ENCODE data around the gene ALPP. TPM values are rescaled to one million over a fixed set of nuclear protein-coding genes. Genes with fewer than 3 reads are reported as not detected.
"Not testable (repeated sequence)": the region's sequence is repeated elsewhere in the genome, so short reads cannot be mapped to it uniquely, and the experiment has no call there.

ALPP gene
- total and polyA plus RNA-seq, 2 donors (not counting 3 experiments of a cell fraction or from before 2014, with no cell fraction given): not detected

DNA sequence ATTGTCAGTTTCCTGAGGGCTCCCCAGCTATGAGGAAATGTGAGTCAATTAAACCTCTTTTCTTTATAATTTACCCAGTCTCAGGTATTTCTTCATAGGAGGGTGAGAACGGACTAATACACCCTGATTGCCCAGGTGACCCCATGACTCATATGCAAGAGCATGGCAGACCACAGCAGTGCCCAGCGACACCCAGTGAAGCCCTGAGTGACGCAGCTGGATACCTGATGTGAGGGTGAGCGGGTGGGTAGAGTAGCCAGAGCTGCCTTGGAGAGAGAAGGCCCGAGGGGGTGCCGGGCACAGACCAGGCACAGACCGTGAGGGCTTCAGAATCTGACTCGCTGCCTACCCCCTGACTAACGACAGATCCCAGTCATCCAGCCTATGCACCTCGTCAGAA, 43.5 kb downstream of the ALPP start:
- no peak overlapping the region for H3K4me2 ChIP-seq (ENCODE audit: insufficient read depth, low read length)
- no TSS peak for BruUV-seq (replicated peaks)
- CTCF ChIA-PET: no interaction called here

DNA sequence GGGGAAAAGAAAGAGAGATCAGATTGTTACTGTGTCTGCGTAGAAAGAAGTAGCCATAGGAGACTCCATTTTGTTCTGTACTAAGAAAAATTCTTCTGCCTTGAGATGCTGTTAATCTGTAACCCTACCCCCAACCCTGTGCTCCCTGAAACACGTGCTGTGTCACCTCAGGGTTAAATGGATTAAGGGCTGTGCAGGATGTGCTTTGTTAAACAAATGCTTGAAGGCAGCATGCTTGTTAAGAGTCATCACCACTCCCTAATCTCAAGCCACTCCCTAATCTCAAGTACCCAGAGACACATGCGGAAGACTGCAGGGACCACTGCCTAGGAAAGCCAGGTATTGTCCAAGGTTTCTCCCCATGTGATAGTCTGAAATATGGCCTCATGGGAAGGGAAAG, 44.4 kb downstream of the ALPP start:
- FAIRE-seq; intact Hi-C loops (cut with micrococcal nuclease); H3K4me1 ChIP-seq (ENCODE audit: control insufficient read depth, extremely low read depth, insufficient read depth, low read length); H3K9ac ChIP-seq (replicated peaks; ENCODE audit: extremely low read depth, insufficient read depth, low read length); H3K9me1 ChIP-seq (replicated peaks; ENCODE audit: control insufficient read depth, extremely low read depth, insufficient read depth, low read length); DNase-seq (ENCODE audit: low read depth, low spot score); BruUV-seq (replicated peaks); H3K79me2 ChIP-seq (ENCODE audit: control insufficient read depth, insufficient read depth, low read length); H3K36me3 ChIP-seq (ENCODE audit: control insufficient read depth in 2 of 2, extremely low read depth in 1 of 2, insufficient read depth in 2 of 2, low read length in 2 of 2); H3K4me2 ChIP-seq (ENCODE audit: insufficient read depth, low read length); H2AFZ ChIP-seq (ENCODE audit: low read depth, low read length); CTCF ChIA-PET; H4K20me1 ChIP-seq (replicated peaks; ENCODE audit: control insufficient read depth, extremely low read depth, insufficient read depth, low read length); H3K4me3 ChIP-seq (replicated peaks in 1 of 3; ENCODE audit: insufficient read depth in 1 of 3, low read depth in 1 of 3, low read length in 3 of 3); dilution Hi-C loops (cut with MboI; ENCODE audit: extremely low pct_ligation_motif_present, low sequenced_read_pairs); POLR2A ChIA-PET; H3K9me3 ChIP-seq (replicated peaks; ENCODE audit: control insufficient read depth, insufficient read depth, low read length); H3K27ac ChIP-seq (ENCODE audit: insufficient read depth, low read depth, low read length): not testable (repeated sequence)
- peaks cover 46 to 68% of the 10 kb centered on the region in 2 experiments for H3K27me3 ChIP-seq (ENCODE audit: control insufficient read depth in 2 of 2, insufficient read depth in 2 of 2, low read length in 2 of 2)

More for the DNA sequence above, 43.5 kb downstream of the ALPP start:
- H3K9ac ChIP-seq (replicated peaks; ENCODE audit: extremely low read depth, insufficient read depth, low read length): no peak overlapping the region
- no peak overlapping the region for H2AFZ ChIP-seq (ENCODE audit: low read depth, low read length)
- TF ChIP-seq JUN (IDR thresholded peaks at IDR 0.05; ENCODE audit: borderline replicate concordance, insufficient read depth, insufficient read length, low read depth): no peak
- TF ChIP-seq FOS (IDR thresholded peaks at IDR 0.05; ENCODE audit: borderline replicate concordance, insufficient read depth, low read length): no peak
- no peak for TF ChIP-seq EZH2 (IDR thresholded peaks at IDR 0.05; ENCODE audit: borderline replicate concordance, low read depth, low read length, severe bottlenecking)
- TF ChIP-seq GATA2 (IDR thresholded peaks at IDR 0.05; ENCODE audit: insufficient read depth, insufficient read length, low read depth, low read length): no peak
- no peak overlapping the region for H3K27ac ChIP-seq (ENCODE audit: insufficient read depth, low read depth, low read length)
- peaks cover 53 to 72% of the 10 kb centered on the region in 2 experiments for H3K27me3 ChIP-seq (ENCODE audit: control insufficient read depth in 2 of 2, insufficient read depth in 2 of 2, low read length in 2 of 2)
- H3K4me1 ChIP-seq (ENCODE audit: control insufficient read depth, extremely low read depth, insufficient read depth, low read length): no peaks in the 10 kb centered on the region
- H4K20me1 ChIP-seq (replicated peaks; ENCODE audit: control insufficient read depth, extremely low read depth, insufficient read depth, low read length): no peaks in the 10 kb centered on the region
- no peak for FAIRE-seq
- dilution Hi-C loops (cut with MboI; ENCODE audit: extremely low pct_ligation_motif_present, low sequenced_read_pairs): no loop called here
- no peak overlapping the region for H3K4me3 ChIP-seq (replicated peaks in 1 of 3; ENCODE audit: insufficient read depth in 1 of 3, low read depth in 1 of 3, low read length in 3 of 3)
- POLR2A ChIA-PET: no interaction called here
- H3K9me1 ChIP-seq (replicated peaks; ENCODE audit: control insufficient read depth, extremely low read depth, insufficient read depth, low read length): no peaks in the 10 kb centered on the region
- intact Hi-C loops (cut with micrococcal nuclease): no loop called here
- H3K79me2 ChIP-seq (ENCODE audit: control insufficient read depth, insufficient read depth, low read length): no peaks in the 10 kb centered on the region
- no peaks in the 10 kb centered on the region for H3K36me3 ChIP-seq (ENCODE audit: control insufficient read depth in 2 of 2, extremely low read depth in 1 of 2, insufficient read depth in 2 of 2, low read length in 2 of 2)
- no peak for DNase-seq (ENCODE audit: low read depth, low spot score)
- H3K9me3 ChIP-seq (replicated peaks; ENCODE audit: control insufficient read depth, insufficient read depth, low read length): no peaks in the 10 kb centered on the region

DNA sequence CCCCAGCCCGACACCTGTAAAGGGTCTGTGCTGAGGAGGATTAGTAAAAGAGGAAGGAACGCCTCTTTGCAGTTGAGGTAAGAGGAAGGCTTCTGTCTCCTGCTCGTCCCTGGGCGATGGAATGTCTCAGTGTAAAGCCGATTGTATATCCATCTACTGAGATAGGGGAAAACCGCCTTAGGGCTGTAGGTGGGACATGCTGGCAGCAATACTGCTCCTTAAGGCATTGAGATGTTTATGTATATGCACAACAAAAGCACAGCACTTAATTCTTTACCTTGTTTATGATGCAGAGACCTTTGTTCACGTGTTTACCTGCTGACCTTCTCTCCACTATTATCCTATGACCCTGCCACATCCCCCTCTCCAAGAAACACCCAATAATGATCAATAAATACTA, 44.9 kb downstream of the ALPP start:
- H4K20me1 ChIP-seq (replicated peaks; ENCODE audit: control insufficient read depth, extremely low read depth, insufficient read depth, low read length); H3K27ac ChIP-seq (ENCODE audit: insufficient read depth, low read depth, low read length); intact Hi-C loops (cut with micrococcal nuclease); H3K4me2 ChIP-seq (ENCODE audit: insufficient read depth, low read length); H3K4me3 ChIP-seq (replicated peaks in 1 of 3; ENCODE audit: insufficient read depth in 1 of 3, low read depth in 1 of 3, low read length in 3 of 3); FAIRE-seq; H3K36me3 ChIP-seq (ENCODE audit: control insufficient read depth in 2 of 2, extremely low read depth in 1 of 2, insufficient read depth in 2 of 2, low read length in 2 of 2); CTCF ChIA-PET; H3K79me2 ChIP-seq (ENCODE audit: control insufficient read depth, insufficient read depth, low read length); H3K9me1 ChIP-seq (replicated peaks; ENCODE audit: control insufficient read depth, extremely low read depth, insufficient read depth, low read length); H2AFZ ChIP-seq (ENCODE audit: low read depth, low read length); dilution Hi-C loops (cut with MboI; ENCODE audit: extremely low pct_ligation_motif_present, low sequenced_read_pairs); BruUV-seq (replicated peaks); POLR2A ChIA-PET; DNase-seq (ENCODE audit: low read depth, low spot score); H3K9me3 ChIP-seq (replicated peaks; ENCODE audit: control insufficient read depth, insufficient read depth, low read length); H3K9ac ChIP-seq (replicated peaks; ENCODE audit: extremely low read depth, insufficient read depth, low read length); H3K4me1 ChIP-seq (ENCODE audit: control insufficient read depth, extremely low read depth, insufficient read depth, low read length): not testable (repeated sequence)
- peaks cover 42 to 64% of the 10 kb centered on the region in 2 experiments for H3K27me3 ChIP-seq (ENCODE audit: control insufficient read depth in 2 of 2, insufficient read depth in 2 of 2, low read length in 2 of 2)
